ENCODE data around the gene MAPK10. TPM values are rescaled to one million over a fixed set of nuclear protein-coding genes. Genes with fewer than 3 reads are reported as not detected.

The MAPK10 gene
- total and polyA plus RNA-seq, 4 donors, result 0.82 to 3.6 (median 2.3) TPM

- TF ChIP-seq REST (IDR thresholded peaks at IDR 0.05), result no peak
Observed at GRCh38 chr4:86019906-86020305, 339.9 kb downstream of the MAPK10 start (continued).

GRCh38 chr4:86019362-86019761 lies 340.5 kb downstream of the MAPK10 start:
- 88% methylated on average over 1 of the region's 1 CpG for WGBS

More at GRCh38 chr4:86019362-86019761, 340.5 kb downstream of the MAPK10 start:
- H3K4me1 ChIP-seq (ENCODE audit: control insufficient read depth in 4 of 4, insufficient read depth in 4 of 4, low read length in 3 of 4), result no peaks in the 10 kb centered on the region
- no peaks in the 10 kb centered on the region for H3K9me3 ChIP-seq (ENCODE audit: control insufficient read depth in 4 of 4, low read length in 3 of 4)
- DNase-seq (ENCODE audit: low spot score), result no peak
- no peak overlapping the region for H3K9ac ChIP-seq (ENCODE audit: low read depth in 1 of 2, low read length in 2 of 2)
- no peak overlapping the region for H3K4me3 ChIP-seq (ENCODE audit: low read depth in 1 of 3, low read length in 3 of 3)
- TF ChIP-seq FOXA2 (IDR thresholded peaks at IDR 0.05) (no peak), RAD21 (IDR thresholded peaks at IDR 0.05) (no peak), TAF1 (conservative IDR thresholded peaks at IDR 0.05) (no peak), HNF4A (conservative IDR thresholded peaks at IDR 0.05) (no peak), ATF3 (IDR thresholded peaks at IDR 0.05) (no peak), ZBTB33 (IDR thresholded peaks at IDR 0.05) (no peak), YY1 (IDR thresholded peaks at IDR 0.05) (no peak), CTCF (IDR thresholded peaks at IDR 0.05; ENCODE audit: low read depth, low read length, missing input control) (no peak)
- H3K27ac ChIP-seq (ENCODE audit: low read depth in 1 of 2, low read length in 2 of 2), result no peak overlapping the region
- H3K36me3 ChIP-seq (ENCODE audit: control insufficient read depth in 4 of 4, insufficient read depth in 3 of 4, low read depth in 1 of 4, low read length in 3 of 4), result no peaks in the 10 kb centered on the region
- H3K27me3 ChIP-seq (ENCODE audit: control insufficient read depth in 4 of 4, insufficient read depth in 4 of 4, low read length in 3 of 4), result no peaks in the 10 kb centered on the region

All from liver (tissue), 9 donors.